Cerebellar nuclear complex (tissue), 1 donor: ENCODE data around the gene DCTN2.
"Not testable (repeated sequence)": the region's sequence is repeated elsewhere in the genome, so short reads cannot be mapped to it uniquely, and the experiment has no call there.

ENCODE experiments used
- DNase-seq, 2 experiments: peaks; one replicate each; lab custom pipeline; 2025; lab: John Stamatoyannopoulos, UW

Gene DCTN2

GRCh38 chr12:57516617-57517153 lies 30.3 kb downstream of the DCTN2 start:
- no peak for DNase-seq

DNA sequence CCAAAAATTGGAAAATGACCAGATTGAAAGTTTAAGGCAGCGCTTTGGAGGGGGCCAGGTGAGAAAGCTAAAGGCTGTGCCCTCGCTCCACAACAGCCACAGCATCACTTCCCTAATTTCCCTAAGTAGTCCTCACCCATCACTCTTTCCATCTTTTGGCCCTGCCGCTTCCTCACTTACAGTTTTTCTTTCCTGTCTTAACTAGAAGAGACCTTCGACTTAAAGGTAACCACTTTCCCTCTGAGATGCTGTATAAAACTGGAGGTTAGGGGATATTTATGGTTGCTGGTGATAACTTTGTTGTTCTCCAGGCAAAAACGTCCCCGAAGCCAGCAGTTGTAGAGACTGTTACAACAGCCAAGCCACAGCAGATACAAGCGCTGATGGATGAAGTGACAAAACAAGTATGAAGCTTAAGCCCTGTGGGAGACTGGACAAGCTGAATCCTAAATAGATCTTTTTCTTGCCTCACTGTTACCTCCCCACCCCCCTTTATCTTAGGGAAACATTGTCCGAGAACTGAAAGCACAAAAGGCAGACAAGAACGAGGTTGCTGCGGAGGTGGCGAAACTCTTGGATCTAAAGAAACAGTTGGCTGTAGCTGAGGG lies 31.0 kb downstream of the DCTN2 start:
- DNase-seq, result no peak

GRCh38 chr12:57515408-57515933 lies 31.5 kb downstream of the DCTN2 start:
- DNase-seq, result no peak

DNA sequence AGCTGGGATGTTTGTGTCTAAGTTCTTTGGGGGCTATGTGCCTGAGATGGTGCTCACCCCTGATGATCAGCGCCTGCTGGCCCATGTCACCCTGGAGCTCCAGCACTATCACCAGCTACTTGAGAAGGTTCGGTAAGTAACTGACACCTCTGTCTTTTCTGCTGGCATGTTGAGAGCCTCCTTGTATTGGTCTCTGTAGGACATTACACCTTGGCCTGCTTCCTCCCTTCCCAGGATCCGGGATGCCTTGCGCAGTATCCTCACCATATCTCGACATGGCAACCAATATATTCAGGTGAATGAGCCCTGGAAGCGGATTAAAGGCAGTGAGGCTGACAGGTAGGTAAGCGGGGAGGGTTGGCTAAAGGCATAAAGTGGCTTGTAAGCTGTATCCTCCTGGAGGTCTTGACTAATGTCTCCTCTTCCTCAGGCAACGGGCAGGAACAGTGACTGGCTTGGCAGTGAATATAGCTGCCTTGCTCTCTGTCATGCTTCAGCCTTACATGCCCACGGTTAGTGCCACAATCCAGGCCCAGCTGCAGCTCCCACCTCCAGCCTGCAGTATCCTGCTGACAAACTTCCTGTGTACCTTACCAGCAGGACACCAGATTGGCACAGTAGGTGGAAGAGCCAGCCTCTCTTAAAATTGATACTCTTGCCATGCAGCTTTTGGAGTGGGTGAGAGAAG lies 32.1 kb downstream of the DCTN2 start:
- no peak for DNase-seq

DNA sequence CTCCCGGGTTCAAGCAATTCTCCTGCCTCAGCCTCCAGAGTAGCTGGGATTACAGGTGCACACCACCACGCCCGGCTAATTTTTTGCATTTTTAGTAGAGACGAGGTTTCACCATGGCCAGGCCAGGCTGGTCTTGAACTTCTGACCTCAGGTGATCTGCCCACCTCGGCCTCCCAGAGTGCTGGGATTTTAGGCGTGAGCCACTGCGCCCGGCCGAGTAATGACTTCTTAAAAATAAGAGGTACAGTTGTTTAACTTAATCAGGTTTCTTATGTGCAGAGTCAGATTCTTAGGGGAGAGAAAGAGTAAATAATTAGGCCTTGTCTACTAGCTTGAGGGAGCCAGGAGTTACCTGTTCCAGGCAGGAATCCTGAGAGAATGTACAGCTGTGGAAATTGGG lies 32.7 kb downstream of the DCTN2 start:
- DNase-seq, result not testable (repeated sequence)

DNA sequence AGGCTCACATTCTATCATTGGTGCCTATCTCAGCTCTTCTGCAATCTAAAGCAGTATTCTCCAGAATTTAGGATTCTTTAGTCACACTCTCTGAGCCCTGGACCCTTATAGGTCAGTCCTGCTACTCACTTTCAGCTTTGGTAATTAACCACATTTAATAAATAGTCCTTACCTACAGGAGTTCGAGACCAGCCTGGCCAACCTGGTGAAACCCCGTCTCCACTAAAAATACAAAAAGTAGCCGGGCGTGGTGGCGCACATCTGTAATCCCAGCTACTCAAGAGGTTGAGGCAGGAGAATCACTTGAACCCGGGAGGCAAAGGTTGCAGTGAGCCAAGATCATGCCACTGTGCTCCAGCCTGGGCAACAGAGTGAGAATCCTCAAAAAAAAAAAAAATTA lies 33.3 kb downstream of the DCTN2 start:
- DNase-seq, result not testable (repeated sequence)

- DNase-seq, result no peak
Observed at GRCh38 chr12:57513266-57513665, 33.7 kb downstream of the DCTN2 start.

DNA sequence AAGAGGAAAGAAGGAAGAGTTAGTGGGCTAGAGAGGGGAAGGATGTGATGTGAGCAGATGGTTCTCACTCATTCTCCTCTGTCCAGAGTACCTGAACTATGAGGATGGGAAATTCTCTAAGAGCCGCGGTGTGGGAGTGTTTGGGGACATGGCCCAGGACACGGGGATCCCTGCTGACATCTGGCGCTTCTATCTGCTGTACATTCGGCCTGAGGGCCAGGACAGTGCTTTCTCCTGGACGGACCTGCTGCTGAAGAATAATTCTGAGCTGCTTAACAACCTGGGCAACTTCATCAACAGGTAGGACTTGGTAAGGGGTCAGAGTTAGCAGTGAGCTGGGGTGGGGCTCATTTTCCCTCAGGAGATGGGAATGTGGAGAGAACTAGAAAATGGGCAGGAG lies 34.3 kb downstream of the DCTN2 start:
- DNase-seq, result no peak

DNA sequence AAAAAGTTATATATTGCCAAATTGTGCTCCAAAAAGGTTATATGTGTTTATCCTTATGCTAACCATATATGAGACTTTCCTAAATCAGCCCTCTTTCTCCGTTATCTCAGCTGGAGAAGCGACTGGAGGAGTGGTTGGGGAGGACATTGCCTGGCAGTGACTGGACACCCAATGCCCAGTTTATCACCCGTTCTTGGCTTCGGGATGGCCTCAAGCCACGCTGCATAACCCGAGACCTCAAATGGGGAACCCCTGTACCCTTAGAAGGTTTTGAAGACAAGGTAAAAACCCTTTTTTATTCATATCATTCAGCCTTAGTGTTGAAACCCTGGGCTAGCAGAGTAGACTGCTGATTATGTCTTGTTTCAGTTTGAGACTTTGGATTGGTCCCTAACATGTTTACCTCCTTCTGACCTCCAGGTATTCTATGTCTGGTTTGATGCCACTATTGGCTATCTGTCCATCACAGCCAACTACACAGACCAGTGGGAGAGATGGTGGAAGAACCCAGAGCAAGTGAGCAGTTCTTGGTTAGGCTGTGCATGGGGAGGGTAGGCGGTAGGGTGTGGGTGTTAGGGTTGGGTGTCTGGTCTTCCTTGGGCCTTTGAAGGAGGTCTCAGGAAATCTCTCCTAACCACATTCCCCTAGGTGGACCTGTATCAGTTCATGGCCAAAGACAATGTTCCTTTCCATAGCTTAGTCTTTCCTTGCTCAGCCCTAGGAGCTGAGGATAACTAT lies 35.2 kb downstream of the DCTN2 start:
- DNase-seq, result no peak

DNA sequence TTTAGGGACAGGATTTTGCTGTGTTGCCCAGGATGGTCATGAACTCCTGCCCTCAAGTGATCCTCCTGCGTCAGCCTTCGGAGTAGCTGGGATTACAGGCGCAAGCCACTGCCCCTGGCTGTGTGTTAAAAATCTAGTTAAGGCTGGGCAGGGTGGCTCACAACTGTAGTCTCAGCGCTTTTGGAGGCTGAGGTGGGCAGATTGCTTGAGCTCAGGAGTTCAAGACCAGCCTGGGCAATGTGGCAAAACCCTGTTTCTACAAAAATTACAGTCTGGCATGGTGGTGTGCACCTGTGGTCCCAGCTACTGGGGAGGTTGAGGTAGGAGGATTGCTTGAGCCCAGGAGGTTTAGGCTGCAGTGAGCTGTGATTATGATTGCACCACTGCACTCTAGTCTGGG lies 35.8 kb downstream of the DCTN2 start:
- DNase-seq, result no peak

GRCh38 chr12:57507796-57508195 lies 39.2 kb downstream of the DCTN2 start:
- not testable (repeated sequence) for DNase-seq

DNA sequence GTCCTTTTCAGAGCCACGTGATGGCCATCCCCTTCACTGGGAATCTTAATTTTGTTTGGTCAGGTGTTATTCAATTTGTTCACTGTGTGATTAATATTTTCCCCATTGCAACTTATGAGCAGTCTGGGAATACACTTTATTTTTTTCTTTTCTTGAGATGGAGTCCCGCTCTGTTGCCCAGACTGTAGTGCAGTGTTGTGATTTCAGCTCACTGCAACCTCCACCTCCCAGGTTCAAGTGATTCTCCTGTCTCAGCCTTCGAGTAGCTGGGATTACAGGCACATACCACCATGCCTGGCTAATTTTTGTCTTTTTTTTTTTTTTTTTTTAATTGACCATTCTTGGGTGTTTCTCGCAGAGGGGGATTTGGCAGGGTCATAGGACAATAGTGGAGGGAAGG lies 40.5 kb downstream of the DCTN2 start:
- not testable (repeated sequence) for DNase-seq

DNA sequence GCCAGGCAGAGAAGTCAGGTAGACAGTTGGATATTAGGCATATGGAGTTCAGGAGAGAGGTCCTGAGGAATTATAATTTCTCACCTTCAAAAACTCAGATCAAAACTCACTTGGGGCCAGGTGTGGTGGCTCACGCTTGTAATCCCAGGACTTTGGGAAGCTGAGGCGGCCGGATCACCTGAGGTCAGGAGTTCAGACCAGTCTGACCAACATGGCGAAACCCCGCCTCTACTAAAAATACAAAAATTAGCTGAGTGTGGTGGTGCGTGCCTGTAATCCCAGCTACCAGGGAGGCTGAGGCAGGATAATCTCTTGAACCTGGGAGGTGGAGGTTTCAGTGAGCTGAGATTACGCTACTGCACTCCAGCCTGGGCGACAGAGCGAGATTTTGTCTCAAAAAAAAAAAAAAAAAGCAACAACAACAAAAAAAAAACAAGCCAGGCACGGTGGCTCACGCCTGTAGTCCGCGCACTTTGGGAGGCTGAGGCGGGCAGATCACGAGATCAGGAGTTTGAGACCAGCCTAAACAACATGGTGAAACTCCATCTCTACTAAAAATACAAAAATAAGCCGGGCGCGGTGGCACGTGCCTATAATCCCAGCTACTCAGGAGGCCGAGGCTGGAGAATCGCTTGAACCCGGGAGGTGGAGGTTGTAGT lies 44.6 kb downstream of the DCTN2 start:
- DNase-seq, result not testable (repeated sequence)

- no peak for DNase-seq
Observed at GRCh38 chr12:57500213-57500612, 46.8 kb downstream of the DCTN2 start.

DNA sequence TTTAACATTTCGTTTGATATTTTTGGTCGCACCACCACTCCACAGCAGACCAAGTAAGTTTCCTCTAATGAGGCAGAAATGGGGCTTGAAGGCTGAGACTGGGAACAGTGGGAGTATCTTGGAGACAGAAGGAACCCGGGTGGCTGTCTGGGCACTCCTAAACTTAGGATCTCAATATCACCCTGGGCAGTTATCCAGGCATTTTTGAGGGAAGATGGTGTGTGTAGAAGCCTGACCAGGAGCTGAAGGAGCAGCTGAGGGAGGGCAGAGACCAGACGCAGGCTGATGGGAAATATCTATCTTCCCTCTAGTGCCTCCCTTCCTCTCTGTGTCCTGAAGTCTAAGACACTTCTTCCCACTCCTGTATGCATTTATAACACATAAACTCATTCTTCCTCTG lies 48.4 kb downstream of the DCTN2 start:
- no peak for DNase-seq

DNA sequence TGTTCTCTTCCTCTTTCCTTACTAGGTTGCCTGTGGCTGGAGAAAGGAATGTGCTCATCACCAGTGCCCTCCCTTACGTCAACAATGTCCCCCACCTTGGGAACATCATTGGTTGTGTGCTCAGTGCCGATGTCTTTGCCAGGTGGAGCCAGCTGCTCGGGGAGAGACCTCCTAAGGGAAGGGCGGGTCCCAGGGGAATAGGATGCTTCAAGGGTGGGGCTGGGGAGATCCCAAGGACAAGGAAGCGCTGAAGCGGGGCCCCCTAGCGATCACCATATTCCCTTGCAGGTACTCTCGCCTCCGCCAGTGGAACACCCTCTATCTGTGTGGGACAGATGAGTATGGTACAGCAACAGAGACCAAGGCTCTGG lies 48.9 kb downstream of the DCTN2 start:
- DNase-seq, result no peak

DNA sequence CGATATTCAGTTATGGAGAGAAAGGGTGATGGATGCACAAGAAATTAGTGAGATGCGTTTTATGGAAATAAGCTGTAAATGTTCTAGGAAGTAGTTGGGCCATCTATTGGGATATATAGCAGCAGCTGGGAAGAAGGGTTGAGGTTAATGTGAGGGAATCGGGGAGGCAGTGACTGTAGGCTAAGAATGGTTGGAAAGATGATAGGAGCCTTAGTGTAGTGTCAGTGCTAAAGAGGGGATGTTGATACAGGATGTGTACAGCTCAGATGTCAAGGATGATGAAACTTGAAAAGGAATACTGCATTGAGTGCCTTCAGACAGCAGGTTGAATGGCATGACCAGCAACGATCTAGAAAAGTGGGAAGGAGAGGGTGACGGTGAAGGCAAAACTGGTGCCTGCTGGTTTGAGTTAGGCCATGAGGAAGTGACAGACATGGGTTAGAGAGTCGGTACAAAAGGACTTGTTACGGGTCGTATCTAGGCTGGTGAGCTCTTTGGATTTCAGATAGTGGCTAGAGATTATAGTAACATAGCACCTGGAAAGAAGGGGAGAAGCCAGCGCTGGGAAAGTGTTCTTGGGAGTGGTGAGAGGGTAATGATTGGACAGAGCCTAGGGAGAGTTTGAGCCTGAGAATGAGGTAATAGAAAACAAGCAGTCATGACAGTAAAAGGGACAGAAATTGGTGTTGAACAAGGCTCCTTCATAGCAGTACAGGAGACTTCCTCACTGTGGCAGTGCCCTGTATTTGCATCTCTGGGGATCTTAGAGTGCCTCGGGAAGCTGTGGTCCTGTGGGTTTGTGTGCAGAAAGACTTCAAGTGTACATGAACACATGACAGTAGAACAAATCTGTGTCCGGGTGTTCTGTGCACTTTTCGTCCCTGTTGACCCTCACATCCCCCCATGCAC lies 49.5 kb downstream of the DCTN2 start:
- no peak for DNase-seq

DNA sequence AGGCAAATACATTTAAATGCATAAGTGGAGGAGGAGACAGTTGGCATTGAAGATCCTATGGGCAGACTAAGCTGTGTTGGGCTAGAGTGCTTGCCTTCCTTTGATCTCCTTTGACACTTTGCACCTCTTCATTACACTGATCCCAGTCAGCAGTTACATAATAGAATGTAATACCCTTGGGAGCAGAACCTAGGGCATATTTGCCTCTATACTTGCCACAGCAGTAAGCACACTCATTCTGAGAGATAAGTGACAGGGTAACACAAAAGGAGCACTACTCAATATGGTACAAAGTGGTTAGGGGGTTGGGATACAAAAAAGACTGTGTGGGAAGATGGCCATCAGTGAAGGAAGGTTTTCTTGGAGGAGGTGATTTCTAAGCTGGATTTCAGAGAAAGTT lies 50.2 kb downstream of the DCTN2 start:
- no peak for DNase-seq

DNA sequence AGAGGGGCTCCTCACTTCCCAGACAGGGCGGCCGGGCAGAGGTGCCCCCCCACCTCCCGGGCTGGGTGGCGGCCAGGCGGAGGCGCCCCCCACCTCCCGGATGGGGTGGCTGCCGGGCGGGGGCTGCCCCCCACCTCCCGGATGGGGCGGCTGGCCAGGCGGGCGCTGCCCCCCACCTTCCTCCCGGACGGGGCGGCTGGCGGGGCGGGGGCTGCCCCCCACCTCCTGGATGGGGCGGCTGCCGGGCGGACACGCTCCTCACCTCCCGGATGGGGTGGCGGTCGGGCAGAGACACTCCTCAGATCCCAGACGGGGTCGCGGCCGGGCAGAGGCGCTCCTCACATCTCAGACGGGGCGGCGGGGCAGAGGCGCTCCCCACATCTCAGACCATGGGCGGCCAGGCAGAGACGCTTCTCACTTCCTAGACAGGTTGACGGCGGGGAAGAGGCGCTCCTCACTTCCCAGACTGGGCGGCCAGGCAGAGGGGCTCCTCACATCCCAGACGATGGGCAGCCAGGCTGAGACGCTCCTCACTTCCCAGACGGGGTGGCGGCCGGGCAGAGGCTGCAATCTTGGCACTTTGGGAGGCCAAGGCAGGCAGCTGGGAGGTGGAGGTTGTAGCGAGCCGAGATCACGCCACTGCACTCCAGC lies 51.8 kb downstream of the DCTN2 start:
- not testable (repeated sequence) for DNase-seq

- DNase-seq, result no peak
Observed at GRCh38 chr12:57491393-57492280, 55.4 kb downstream of the DCTN2 start.
